ENCODE results near the gene SERPINA3. TPM values are rescaled to one million over a fixed set of nuclear protein-coding genes. Genes with fewer than 3 reads are reported as not detected.

SERPINA3 gene
- total RNA-seq, 1 experiment from 2014 or later, result not detected

DNA sequence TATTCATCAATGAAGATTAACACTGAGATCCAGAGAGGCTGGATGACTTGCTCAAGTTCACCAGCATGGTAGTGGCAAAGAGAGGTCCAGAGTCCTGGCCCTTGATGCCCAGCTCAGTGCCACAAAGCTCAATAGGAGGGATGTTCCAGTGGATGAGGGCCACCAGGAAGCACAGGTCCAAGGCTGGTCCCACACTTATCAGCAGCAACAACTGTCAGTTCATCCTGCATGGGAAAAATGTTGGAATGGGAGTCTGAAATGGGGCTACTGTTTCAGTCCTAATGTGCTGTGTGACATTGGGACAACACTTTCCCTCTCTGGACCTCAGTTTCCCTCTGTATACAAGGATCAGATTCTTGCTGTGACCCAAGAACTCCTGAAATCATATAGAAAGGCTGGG, 19.7 kb upstream of the SERPINA3 start:
- BruUV-seq (replicated peaks), result no TSS peak
- Histone ChIP-seq H3K27ac (no peak overlapping the region), H3K9me3 (ENCODE audit: insufficient read depth, low read depth) (no peaks in the 10 kb centered on the region), H3K4me3 (no peak overlapping the region), H3K4me1 (replicated peaks; ENCODE audit: insufficient read depth) (no peaks in the 10 kb centered on the region), H3K79me2 (ENCODE audit: low read depth) (no peaks in the 10 kb centered on the region), H3K27me3 (ENCODE audit: insufficient read depth, low read depth) (no peaks in the 10 kb centered on the region), H2AFZ (no peak overlapping the region), H4K20me1 (ENCODE audit: insufficient read depth) (no peaks in the 10 kb centered on the region), H3F3A (ENCODE audit: insufficient read depth, low read depth) (no peaks in the 10 kb centered on the region), H3K4me2 (no peak overlapping the region), H3K36me3 (ENCODE audit: low read depth) (no peaks in the 10 kb centered on the region), H3K9me2 (ENCODE audit: insufficient read depth) (no peaks in the 10 kb centered on the region)
- CTCF ChIA-PET, result no interaction called here
- intact Hi-C loops (cut with micrococcal nuclease; ENCODE audit: unreplicated experiment), result no loop called here
- no peak for DNase-seq
- TF ChIP-seq EZH2 (IDR thresholded peaks at IDR 0.05; ENCODE audit: low read depth), result no peak
- TF ChIP-seq, protein P1, sequence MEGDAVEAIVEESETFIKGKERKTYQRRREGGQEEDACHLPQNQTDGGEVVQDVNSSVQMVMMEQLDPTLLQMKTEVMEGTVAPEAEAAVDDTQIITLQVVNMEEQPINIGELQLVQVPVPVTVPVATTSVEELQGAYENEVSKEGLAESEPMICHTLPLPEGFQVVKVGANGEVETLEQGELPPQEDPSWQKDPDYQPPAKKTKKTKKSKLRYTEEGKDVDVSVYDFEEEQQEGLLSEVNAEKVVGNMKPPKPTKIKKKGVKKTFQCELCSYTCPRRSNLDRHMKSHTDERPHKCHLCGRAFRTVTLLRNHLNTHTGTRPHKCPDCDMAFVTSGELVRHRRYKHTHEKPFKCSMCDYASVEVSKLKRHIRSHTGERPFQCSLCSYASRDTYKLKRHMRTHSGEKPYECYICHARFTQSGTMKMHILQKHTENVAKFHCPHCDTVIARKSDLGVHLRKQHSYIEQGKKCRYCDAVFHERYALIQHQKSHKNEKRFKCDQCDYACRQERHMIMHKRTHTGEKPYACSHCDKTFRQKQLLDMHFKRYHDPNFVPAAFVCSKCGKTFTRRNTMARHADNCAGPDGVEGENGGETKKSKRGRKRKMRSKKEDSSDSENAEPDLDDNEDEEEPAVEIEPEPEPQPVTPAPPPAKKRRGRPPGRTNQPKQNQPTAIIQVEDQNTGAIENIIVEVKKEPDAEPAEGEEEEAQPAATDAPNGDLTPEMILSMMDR (conservative IDR thresholded peaks at IDR 0.05), result no peak
- POLR2A ChIA-PET (ENCODE audit: unreplicated experiment), result no interaction called here

DNA sequence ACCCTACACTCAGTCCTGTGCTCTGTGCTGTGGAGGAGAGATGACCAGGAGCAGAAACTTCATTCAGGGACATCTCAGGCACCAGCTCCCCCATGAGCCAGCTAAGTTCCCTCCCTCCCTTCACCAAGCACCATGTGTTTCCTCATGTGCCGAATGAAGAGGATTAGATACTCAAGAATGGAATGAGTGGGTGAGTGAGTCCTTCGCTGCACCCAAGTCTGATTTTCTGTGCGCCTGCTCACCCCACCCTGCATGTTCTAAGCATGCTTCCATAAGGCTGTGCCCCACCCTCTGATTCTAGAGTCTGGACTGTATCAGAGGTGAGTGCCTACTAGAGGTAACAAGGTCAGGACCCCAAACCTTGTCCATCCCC, 18.8 kb upstream of the SERPINA3 start:
- Histone ChIP-seq H3F3A (ENCODE audit: insufficient read depth, low read depth) (no peaks in the 10 kb centered on the region), H3K79me2 (ENCODE audit: low read depth) (no peaks in the 10 kb centered on the region), H3K4me2 (no peak overlapping the region), H3K27ac (no peak overlapping the region), H3K4me3 (no peak overlapping the region), H3K9me3 (ENCODE audit: insufficient read depth, low read depth) (no peaks in the 10 kb centered on the region), H3K27me3 (ENCODE audit: insufficient read depth, low read depth) (no peaks in the 10 kb centered on the region), H2AFZ (no peak overlapping the region), H3K36me3 (ENCODE audit: low read depth) (no peaks in the 10 kb centered on the region), H4K20me1 (ENCODE audit: insufficient read depth) (no peaks in the 10 kb centered on the region), H3K9me2 (ENCODE audit: insufficient read depth) (no peaks in the 10 kb centered on the region), H3K4me1 (replicated peaks; ENCODE audit: insufficient read depth) (no peaks in the 10 kb centered on the region)
- ChIA-PET CTCF (no interaction called here), POLR2A (ENCODE audit: unreplicated experiment) (no interaction called here)
- TF ChIP-seq EZH2 (IDR thresholded peaks at IDR 0.05; ENCODE audit: low read depth), result no peak
- TF ChIP-seq, protein P1 (conservative IDR thresholded peaks at IDR 0.05), result no peak
- no TSS peak for BruUV-seq (replicated peaks)
- no peak for DNase-seq
- intact Hi-C loops (cut with micrococcal nuclease; ENCODE audit: unreplicated experiment), result no loop called here

DNA sequence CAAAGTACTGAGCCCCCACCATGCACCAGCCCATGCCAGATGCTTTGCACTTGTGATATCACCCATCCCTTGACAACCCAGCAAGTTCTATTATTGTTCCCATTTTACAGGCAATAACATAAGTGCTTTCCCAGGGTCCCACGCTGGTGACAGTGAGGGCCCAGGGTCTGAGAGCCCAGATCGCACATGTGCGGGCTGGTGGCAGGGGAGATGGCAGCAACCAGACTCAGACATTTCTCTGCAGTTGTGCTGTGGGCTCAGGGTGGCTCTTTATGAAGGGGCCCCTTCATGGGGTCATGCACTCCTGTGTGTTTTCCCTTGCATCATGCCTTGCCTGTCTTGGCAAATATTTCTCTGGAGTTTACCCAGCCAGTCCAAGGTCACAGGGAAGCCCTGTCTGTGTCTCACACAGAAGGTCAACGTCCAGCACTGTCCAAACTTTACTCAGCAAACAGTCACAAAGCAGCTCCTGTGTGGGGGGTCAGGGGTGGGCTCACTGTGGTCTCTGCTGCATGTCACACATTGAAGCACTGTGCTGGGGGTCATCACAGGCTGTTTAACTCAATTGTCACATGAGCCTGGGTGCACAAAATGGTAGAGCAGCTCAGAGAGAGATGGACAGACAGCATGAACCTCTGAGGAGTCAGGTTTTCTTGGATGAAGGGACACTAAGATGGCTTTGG, 18.3 kb upstream of the SERPINA3 start:
- CTCF ChIA-PET, result no interaction called here
- no peaks in the 10 kb centered on the region for H3F3A ChIP-seq (ENCODE audit: insufficient read depth, low read depth)
- POLR2A ChIA-PET (ENCODE audit: unreplicated experiment), result no interaction called here
- TF ChIP-seq, protein P1 (conservative IDR thresholded peaks at IDR 0.05), result no peak
- no peak for TF ChIP-seq EZH2 (IDR thresholded peaks at IDR 0.05; ENCODE audit: low read depth)
- H3K9me3 ChIP-seq (ENCODE audit: insufficient read depth, low read depth), result no peaks in the 10 kb centered on the region
- no peak overlapping the region for H3K27ac ChIP-seq
- no TSS peak for BruUV-seq (replicated peaks)
- no peaks in the 10 kb centered on the region for H3K9me2 ChIP-seq (ENCODE audit: insufficient read depth)
- no peak overlapping the region for H2AFZ ChIP-seq
- H3K4me1 ChIP-seq (replicated peaks; ENCODE audit: insufficient read depth), result no peaks in the 10 kb centered on the region; the same call in 1 of the 2 replicates
- intact Hi-C loops (cut with micrococcal nuclease; ENCODE audit: unreplicated experiment), result no loop called here
- H3K4me3 ChIP-seq, result no peak overlapping the region
- no peaks in the 10 kb centered on the region for H3K27me3 ChIP-seq (ENCODE audit: insufficient read depth, low read depth)
- H4K20me1 ChIP-seq (ENCODE audit: insufficient read depth), result no peaks in the 10 kb centered on the region
- H3K79me2 ChIP-seq (ENCODE audit: low read depth), result no peaks in the 10 kb centered on the region
- no peak overlapping the region for H3K4me2 ChIP-seq
- no peak for DNase-seq
- H3K36me3 ChIP-seq (ENCODE audit: low read depth), result no peaks in the 10 kb centered on the region
